PC-9 (cell line): Measurements from ENCODE around the gene BICRAL. TPM values are rescaled to one million over a fixed set of nuclear protein-coding genes. Genes with fewer than 3 reads are reported as not detected.
A peak's percentile ranks its signal among the peaks of the same experiment; 100 is the strongest.
"Not testable (repeated sequence)": the region's sequence is repeated elsewhere in the genome, so short reads cannot be mapped to it uniquely, and the experiment has no call there.

Experiments used
- BruUV-seq: library from RNA; stranded (reverse); fragments of 400-500 nt; replicated peaks from 2 replicates; lab custom pipeline; 2021; lab: Mats Ljungman, UMichigan
- CTCF ChIA-PET: fragments of 300-600 bp; sonication (Branson Sonifier 250); formaldehyde crosslinking; loops from one replicate; lab custom pipeline; 2022; ENCODE audit warnings: antibody characterized with exemption; lab: Charles Lee
- POLR2A ChIA-PET: fragments of 300-600 bp; sonication (Branson Sonifier 250); formaldehyde crosslinking; loops from one replicate; lab custom pipeline; 2022; ENCODE audit warnings: antibody characterized with exemption; ENCODE audit not compliant: unreplicated experiment; lab: Charles Lee
- DNase-seq, 2 experiments: peaks; one replicate each; pipeline versions ENCODE4 v3.0.0 to v3.0.0-alpha.2; 2015 to 2022; ENCODE audit warnings: mixed read lengths in 1 of 2
- H2AFZ ChIP-seq: fragments of 200-600 bp; sonication (generic); 2 replicates; pipeline ENCODE4 v1.8.1; 2017; ENCODE audit warnings: antibody characterized with exemption
- H3F3A ChIP-seq: fragments of 200-600 bp; sonication (generic); 2 replicates; pipeline ENCODE4 v1.8.1; 2017; ENCODE audit warnings: antibody characterized with exemption, mild to moderate bottlenecking, low read depth; ENCODE audit not compliant: insufficient read depth
- H3K27ac ChIP-seq: fragments of 200-600 bp; sonication (generic); 2 replicates; pipeline ENCODE4 v1.6.1; 2016; ENCODE audit warnings: mixed run types
- H3K27me3 ChIP-seq: fragments of 200-600 bp; sonication (generic); 2 replicates; pipeline ENCODE4 v1.6.1; 2016; ENCODE audit warnings: low read depth, mixed run types; ENCODE audit not compliant: insufficient read depth
- H3K36me3 ChIP-seq: fragments of 200-600 bp; sonication (generic); 2 replicates; pipeline ENCODE4 v1.6.1; 2016; ENCODE audit warnings: low read depth, mixed run types
- H3K4me1 ChIP-seq: fragments of 200-600 bp; sonication (generic); replicated peaks from 2 replicates; pipeline ENCODE4 v1.6.1; 2016; ENCODE audit warnings: mixed run types; ENCODE audit not compliant: insufficient read depth
- H3K4me2 ChIP-seq: fragments of 200-600 bp; sonication (generic); 2 replicates; pipeline ENCODE4 v1.6.1; 2017; ENCODE audit warnings: mixed run types
- H3K4me3 ChIP-seq: fragments of 200-600 bp; sonication (generic); 2 replicates; pipeline ENCODE4 v1.6.1; 2016; ENCODE audit warnings: mixed run types
- H3K79me2 ChIP-seq: fragments of 200-600 bp; sonication (generic); 2 replicates; pipeline ENCODE4 v1.6.1; 2017; ENCODE audit warnings: low read depth, mixed run types
- H3K9me2 ChIP-seq: fragments of 200-600 bp; sonication (generic); 2 replicates; pipeline ENCODE4 v1.8.1; 2017; ENCODE audit warnings: mild to moderate bottlenecking; ENCODE audit not compliant: insufficient read depth
- H3K9me3 ChIP-seq: fragments of 200-600 bp; sonication (generic); 2 replicates; pipeline ENCODE4 v1.8.1; 2016; ENCODE audit warnings: low read depth; ENCODE audit not compliant: insufficient read depth
- H4K20me1 ChIP-seq: fragments of 200-600 bp; sonication (generic); 2 replicates; pipeline ENCODE4 v1.8.1; 2017; ENCODE audit not compliant: insufficient read depth
- CTCF ChIP-seq: fragments of 200-600 bp; sonication (generic); conservative IDR thresholded peaks from 2 replicates; pipeline ENCODE4 v1.6.1; 2017; ENCODE audit warnings: mixed run types, antibody characterized with exemption, mild to moderate bottlenecking, moderate library complexity
- EZH2 ChIP-seq: fragments of 200-600 bp; sonication (generic); IDR thresholded peaks from 2 replicates; pipeline ENCODE4 v1.8.0; 2017; ENCODE audit warnings: antibody characterized with exemption, low read depth
- intact Hi-C: fragments of 100-400 bp; cut with micrococcal nuclease; formaldehyde crosslinking; loops from one replicate; pipeline ENCODE4 v1.10.0; 2022; ENCODE audit not compliant: unreplicated experiment
- total RNA-seq: library from RNA; stranded (reverse); gene quantifications from 2 replicates; pipeline ENCODE4 v1.2.3, GENCODE V29; 2021

BICRAL gene
- total RNA-seq, 1 experiment from 2014 or later, result 12.9 TPM

GRCh38 chr6:42901538-42901957 is 119.7 kb downstream of the BICRAL start:
- peaks cover 4% of the 10 kb centered on the region; the same call in 1 of the 2 replicates for H3K27me3 ChIP-seq
- CTCF ChIA-PET, result no interaction called here
- H3K9me3 ChIP-seq, result no peaks in the 10 kb centered on the region
- peak; percentile 68 to 77 for DNase-seq
- H3K36me3 ChIP-seq, result no peaks in the 10 kb centered on the region
- BruUV-seq, result no TSS peak
- no peak overlapping the region for H2AFZ ChIP-seq
- no peaks in the 10 kb centered on the region for H3K9me2 ChIP-seq
- H3K79me2 ChIP-seq, result no peaks in the 10 kb centered on the region
- no peaks in the 10 kb centered on the region for H4K20me1 ChIP-seq
- no peaks in the 10 kb centered on the region; the same call in 1 of the 2 replicates for H3F3A ChIP-seq
- no peak overlapping the region for H3K27ac ChIP-seq
- TF ChIP-seq EZH2 (no peak), CTCF (peak; percentile 95)
- POLR2A ChIA-PET, result no interaction called here
- intact Hi-C loops, result loop anchor here (2.0 to 10.0 kb wide), 4 partner anchors 113 to 1553 kb away; partner anchors contain the start of genes KLHDC3 and MEA1
- H3K4me2 ChIP-seq, result peak overlapping the region; percentile 22; the same call in 1 of the 2 replicates
- H3K4me1 ChIP-seq, result no peaks in the 10 kb centered on the region
- no peak overlapping the region for H3K4me3 ChIP-seq

- intact Hi-C loops, result loop anchor here (10.0 kb wide), 3 partner anchors 112 to 1552 kb away; partner anchors contain the start of genes KLHDC3 and MEA1
- CTCF ChIA-PET, H3K4me3 ChIP-seq, BruUV-seq, DNase-seq, H3K9me3 ChIP-seq, H3K79me2 ChIP-seq, H3K36me3 ChIP-seq, H3K9me2 ChIP-seq, H4K20me1 ChIP-seq, H3K27ac ChIP-seq, H2AFZ ChIP-seq, H3K4me1 ChIP-seq, H3F3A ChIP-seq, H3K27me3 ChIP-seq, H3K4me2 ChIP-seq: not testable (repeated sequence)
- POLR2A ChIA-PET, result interaction anchor here (0.7 kb wide), 1 partner anchor 24 kb away, joined by 11 read pairs; no protein-coding TSS in a partner anchor
These were observed 120.8 kb downstream of the BICRAL start for GRCh38 chr6:42902429-42903263.

DNA sequence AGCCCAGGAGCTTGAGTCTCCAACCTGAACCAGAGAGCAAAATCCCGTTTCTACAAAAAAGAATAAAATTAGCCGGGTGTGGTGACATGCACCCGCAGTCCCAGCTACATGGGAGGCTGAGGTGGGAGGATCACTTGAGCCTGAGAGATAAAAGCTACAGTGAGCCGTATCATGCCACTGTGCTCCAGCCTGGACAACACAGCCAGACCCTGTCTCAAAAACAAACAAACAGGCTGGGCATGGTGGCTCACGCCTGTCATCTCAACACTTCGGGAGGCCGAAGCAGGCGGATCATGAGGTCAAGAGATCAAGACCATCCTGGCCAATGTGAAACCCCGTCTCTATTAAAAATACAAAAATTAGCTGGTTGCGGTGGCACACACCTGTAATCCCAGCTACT is 122.6 kb downstream of the BICRAL start:
- no TSS peak for BruUV-seq
- no peak overlapping the region for H3K4me3 ChIP-seq
- H3K4me1 ChIP-seq, result no peaks in the 10 kb centered on the region
- no peaks in the 10 kb centered on the region; the same call in 1 of the 2 replicates for H3F3A ChIP-seq
- no peak for TF ChIP-seq CTCF
- no peak for TF ChIP-seq EZH2
- no peaks in the 10 kb centered on the region for H3K9me3 ChIP-seq
- no peaks in the 10 kb centered on the region for H3K9me2 ChIP-seq
- H2AFZ ChIP-seq, result no peak overlapping the region
- no peak overlapping the region for H3K27ac ChIP-seq
- ChIA-PET POLR2A (no interaction called here), CTCF (no interaction called here)
- peaks cover 4% of the 10 kb centered on the region; the same call in 1 of the 2 replicates for H3K27me3 ChIP-seq
- no peak overlapping the region for H3K4me2 ChIP-seq
- no peak for DNase-seq
- no peaks in the 10 kb centered on the region for H3K79me2 ChIP-seq
- intact Hi-C loops, result loop anchor here (10.0 kb wide), 3 partner anchors 110 to 1550 kb away; partner anchors contain the start of genes KLHDC3 and MEA1
- no peaks in the 10 kb centered on the region for H3K36me3 ChIP-seq
- H4K20me1 ChIP-seq, result no peaks in the 10 kb centered on the region
